Activated naive CD4-positive, alpha-beta T cell (primary cell): ENCODE measurements around the gene PCDH10.

Source experiments
- DNase-seq, 4 experiments: peaks; one replicate each; lab custom pipeline; 2025; lab: John Stamatoyannopoulos, UW

The PCDH10 gene

GRCh38 chr4:133149932-133150471, 908 bp downstream of the PCDH10 start:
- no peak for DNase-seq

DNA sequence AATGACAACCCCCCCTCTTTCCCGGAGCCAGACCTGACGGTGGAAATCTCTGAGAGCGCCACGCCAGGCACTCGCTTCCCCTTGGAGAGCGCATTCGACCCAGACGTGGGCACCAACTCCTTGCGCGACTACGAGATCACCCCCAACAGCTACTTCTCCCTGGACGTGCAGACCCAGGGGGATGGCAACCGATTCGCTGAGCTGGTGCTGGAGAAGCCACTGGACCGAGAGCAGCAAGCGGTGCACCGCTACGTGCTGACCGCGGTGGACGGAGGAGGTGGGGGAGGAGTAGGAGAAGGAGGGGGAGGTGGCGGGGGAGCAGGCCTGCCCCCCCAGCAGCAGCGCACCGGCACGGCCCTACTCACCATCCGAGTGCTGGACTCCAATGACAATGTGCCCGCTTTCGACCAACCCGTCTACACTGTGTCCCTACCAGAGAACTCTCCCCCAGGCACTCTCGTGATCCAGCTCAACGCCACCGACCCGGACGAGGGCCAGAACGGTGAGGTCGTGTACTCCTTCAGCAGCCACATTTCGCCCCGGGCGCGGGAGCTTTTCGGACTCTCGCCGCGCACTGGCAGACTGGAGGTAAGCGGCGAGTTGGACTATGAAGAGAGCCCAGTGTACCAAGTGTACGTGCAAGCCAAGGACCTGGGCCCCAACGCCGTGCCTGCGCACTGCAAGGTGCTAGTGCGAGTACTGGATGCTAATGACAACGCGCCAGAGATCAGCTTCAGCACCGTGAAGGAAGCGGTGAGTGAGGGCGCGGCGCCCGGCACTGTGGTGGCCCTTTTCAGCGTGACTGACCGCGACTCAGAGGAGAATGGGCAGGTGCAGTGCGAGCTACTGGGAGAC, 1.6 kb downstream of the PCDH10 start:
- no peak for DNase-seq

GRCh38 chr4:133151341-133151690, 2.2 kb downstream of the PCDH10 start:
- no peak for DNase-seq

DNA sequence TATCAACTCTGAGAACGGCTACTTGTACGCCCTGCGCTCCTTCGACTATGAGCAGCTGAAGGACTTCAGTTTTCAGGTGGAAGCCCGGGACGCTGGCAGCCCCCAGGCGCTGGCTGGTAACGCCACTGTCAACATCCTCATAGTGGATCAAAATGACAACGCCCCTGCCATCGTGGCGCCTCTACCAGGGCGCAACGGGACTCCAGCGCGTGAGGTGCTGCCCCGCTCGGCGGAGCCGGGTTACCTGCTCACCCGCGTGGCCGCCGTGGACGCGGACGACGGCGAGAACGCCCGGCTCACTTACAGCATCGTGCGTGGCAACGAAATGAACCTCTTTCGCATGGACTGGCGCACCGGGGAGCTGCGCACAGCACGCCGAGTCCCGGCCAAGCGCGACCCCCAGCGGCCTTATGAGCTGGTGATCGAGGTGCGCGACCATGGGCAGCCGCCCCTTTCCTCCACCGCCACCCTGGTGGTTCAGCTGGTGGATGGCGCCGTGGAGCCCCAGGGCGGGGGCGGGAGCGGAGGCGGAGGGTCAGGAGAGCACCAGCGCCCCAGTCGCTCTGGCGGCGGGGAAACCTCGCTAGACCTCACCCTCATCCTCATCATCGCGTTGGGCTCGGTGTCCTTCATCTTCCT, 2.7 kb downstream of the PCDH10 start:
- no peak for DNase-seq

DNA sequence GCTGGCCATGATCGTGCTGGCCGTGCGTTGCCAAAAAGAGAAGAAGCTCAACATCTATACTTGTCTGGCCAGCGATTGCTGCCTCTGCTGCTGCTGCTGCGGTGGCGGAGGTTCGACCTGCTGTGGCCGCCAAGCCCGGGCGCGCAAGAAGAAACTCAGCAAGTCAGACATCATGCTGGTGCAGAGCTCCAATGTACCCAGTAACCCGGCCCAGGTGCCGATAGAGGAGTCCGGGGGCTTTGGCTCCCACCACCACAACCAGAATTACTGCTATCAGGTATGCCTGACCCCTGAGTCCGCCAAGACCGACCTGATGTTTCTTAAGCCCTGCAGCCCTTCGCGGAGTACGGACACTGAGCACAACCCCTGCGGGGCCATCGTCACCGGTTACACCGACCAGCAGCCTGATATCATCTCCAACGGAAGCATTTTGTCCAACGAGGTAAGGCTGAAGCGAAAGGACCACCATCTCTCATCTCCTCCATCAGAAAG, 3.3 kb downstream of the PCDH10 start:
- DNase-seq = no peak

GRCh38 chr4:133152831-133153481, 3.9 kb downstream of the PCDH10 start:
- DNase-seq = no peak

DNA sequence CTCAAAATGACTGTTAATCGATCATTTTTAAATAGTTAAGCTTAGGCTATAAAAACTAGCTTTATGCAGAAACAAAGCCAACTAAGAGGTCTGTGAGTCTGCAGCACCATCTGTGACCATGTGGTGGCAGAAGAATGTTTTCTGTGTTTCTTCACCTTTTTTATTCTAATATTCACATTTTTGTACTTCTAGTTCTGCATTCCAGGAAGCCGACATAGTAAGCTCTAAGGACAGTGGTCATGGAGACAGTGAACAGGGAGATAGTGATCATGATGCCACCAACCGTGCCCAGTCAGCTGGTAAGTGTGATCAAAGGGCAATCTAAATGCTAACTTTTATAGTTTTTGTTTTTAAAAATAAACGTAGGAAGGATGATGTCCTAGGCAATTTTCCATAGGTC, 5.6 kb downstream of the PCDH10 start:
- DNase-seq = no peak

- DNase-seq = no peak
Measured at GRCh38 chr4:133156096-133156495, 7.0 kb downstream of the PCDH10 start.

- no peak for DNase-seq
Measured at GRCh38 chr4:133156556-133156955, 7.5 kb downstream of the PCDH10 start.

- no peak for DNase-seq
Measured at GRCh38 chr4:133157460-133158160, 8.5 kb downstream of the PCDH10 start.

GRCh38 chr4:133160853-133161252, 11.8 kb downstream of the PCDH10 start:
- no peak for DNase-seq

DNA sequence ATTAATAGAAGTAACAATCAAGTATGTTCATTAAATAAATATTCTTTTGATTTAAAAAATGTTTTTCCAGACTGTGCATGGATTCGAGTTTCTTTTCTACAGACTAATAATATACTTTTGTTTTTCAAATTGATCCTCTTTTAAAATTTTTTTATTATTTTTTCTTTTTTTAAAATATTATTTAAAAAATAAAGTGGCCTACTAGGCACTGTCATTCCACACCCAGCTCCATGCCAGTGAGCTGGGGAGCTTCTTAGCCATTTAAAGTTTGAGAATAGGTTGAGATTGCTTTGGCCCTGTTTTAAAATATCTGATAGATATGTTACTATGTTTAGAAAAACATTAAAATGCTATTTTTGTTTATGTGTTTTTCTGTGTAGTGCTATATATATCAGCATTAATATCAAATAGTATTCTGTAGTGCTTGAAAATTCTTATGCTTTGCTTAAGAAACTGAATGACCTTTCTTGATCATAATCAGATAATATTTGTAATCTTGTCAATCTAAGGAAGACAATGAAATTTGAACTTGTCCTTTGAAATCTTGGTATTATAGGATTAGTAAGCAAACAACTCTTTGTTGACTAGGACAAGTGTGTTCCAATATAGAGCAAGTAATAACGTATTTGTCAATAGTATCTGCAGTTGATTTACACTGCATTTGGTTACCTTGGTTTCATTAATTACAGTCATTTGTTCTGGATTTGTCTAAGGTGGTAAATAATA, 12.6 kb downstream of the PCDH10 start:
- DNase-seq = no peak

GRCh38 chr4:133162941-133163340, 13.8 kb downstream of the PCDH10 start:
- no peak for DNase-seq

- DNase-seq = no peak
Measured at GRCh38 chr4:133178956-133179355, 29.9 kb downstream of the PCDH10 start.

GRCh38 chr4:133186210-133186609, 37.1 kb downstream of the PCDH10 start:
- DNase-seq = no peak

GRCh38 chr4:133186845-133187244, 37.8 kb downstream of the PCDH10 start:
- DNase-seq = no peak

DNA sequence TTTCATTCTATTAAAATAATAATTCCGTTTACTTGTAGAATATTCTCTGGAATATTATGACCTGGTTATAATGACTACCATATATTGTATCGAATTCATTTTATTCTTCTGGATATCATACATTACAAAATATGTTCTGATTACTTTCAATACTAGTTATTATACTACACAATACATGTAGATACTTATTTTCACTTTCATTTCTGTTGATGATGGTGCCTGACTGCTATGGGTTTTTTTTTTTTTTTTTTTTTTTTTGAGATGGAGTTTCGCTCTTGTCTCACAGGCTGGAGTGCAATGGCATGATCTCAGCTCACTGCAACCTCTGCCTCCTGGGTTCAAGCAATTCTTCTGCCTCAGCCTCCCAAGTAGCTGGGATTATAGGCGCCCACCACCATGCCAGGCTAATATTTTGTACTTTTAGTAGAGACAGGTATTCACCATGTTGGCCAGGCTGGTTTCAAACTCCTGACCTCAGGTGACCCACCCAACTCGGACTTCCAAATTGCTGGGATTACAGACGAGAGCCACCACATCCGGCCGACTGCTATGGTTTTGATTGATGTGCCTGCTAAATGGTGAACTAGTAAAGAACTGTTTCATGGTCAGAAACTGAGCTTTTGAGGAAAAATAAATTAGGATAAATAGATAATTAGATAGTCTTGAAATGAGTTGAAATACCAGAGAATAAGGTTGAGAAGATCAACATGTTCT, 39.5 kb downstream of the PCDH10 start:
- DNase-seq = no peak

- no peak for DNase-seq
Measured at GRCh38 chr4:133189147-133189517, 40.0 kb downstream of the PCDH10 start.

DNA sequence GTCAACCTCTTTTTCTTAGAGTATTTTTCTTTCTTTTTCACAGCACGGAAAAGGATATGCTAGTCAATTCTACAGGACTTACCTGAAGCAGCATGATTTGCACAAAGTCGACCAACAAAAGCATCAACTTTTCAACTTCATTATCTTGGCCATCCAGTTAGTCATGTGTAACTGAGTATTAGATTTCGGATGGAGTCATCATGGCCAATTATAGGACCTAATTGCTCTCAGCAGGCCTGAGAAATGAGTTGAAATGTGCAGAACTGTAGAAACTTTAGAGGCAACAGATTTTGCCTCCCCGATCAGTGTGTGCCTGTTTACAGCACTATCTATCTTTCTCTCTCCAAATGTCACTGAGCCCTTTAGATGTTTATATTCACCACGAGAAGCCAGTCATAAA, 41.0 kb downstream of the PCDH10 start:
- no peak for DNase-seq

- no peak for DNase-seq
Measured at GRCh38 chr4:133208694-133209285, 59.7 kb downstream of the PCDH10 start.
